Gastroesophageal sphincter (tissue), 3 donors: ENCODE measurements around the gene SPON1.

ENCODE experiments used
- EP300 ChIP-seq: sonication (generic); formaldehyde crosslinking; IDR thresholded peaks from one replicate; pipeline ENCODE4 v1.6.1; 2017; ENCODE audit warnings: antibody characterized with exemption, mild to moderate bottlenecking
- POLR2A ChIP-seq, 2 donors: fragments of 450-650 bp; IDR thresholded peaks; one replicate each; pipeline ENCODE4 v1.6.1; 2017; ENCODE audit warnings: antibody characterized with exemption in 2 of 2, mild to moderate bottlenecking in 2 of 2, moderate library complexity in 1 of 2
- POLR2AphosphoS5 ChIP-seq: sonication (generic); formaldehyde crosslinking; IDR thresholded peaks from one replicate; pipeline ENCODE4 v1.6.1; 2017; ENCODE audit warnings: antibody characterized with exemption
- TF ChIP-seq, protein P1 (sequence below), 4 experiments: fragments of 200-600 bp in 2 of 4; fragments of 450-650 bp in 2 of 4; sonication (generic) in 1 of 4; IDR thresholded peaks; one replicate each; pipeline ENCODE4 v1.5.1; 2017 to 2019; ENCODE audit warnings: antibody characterized with exemption in 4 of 4, mild to moderate bottlenecking in 2 of 4, moderate library complexity in 2 of 4

DNA sequence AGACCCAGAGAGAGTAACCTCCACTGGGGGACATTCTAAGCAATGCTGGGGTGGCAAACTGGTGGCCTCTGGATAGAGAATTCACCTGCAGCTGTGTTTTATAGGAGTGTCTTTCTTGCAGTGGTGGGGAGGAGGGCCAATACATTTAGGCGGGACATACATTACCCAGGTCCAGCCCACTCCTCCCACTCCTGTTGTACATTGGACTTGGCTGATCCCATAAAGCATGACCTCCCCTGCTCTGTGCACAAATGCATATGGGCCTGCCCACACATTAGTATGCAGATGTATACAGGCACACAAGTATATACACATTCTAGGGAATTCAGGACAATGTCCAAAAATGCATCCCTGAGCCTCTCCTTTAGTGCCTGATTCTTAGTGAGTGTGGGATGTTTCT, 297.4 kb downstream of the SPON1 start:
- TF ChIP-seq, protein P1, sequence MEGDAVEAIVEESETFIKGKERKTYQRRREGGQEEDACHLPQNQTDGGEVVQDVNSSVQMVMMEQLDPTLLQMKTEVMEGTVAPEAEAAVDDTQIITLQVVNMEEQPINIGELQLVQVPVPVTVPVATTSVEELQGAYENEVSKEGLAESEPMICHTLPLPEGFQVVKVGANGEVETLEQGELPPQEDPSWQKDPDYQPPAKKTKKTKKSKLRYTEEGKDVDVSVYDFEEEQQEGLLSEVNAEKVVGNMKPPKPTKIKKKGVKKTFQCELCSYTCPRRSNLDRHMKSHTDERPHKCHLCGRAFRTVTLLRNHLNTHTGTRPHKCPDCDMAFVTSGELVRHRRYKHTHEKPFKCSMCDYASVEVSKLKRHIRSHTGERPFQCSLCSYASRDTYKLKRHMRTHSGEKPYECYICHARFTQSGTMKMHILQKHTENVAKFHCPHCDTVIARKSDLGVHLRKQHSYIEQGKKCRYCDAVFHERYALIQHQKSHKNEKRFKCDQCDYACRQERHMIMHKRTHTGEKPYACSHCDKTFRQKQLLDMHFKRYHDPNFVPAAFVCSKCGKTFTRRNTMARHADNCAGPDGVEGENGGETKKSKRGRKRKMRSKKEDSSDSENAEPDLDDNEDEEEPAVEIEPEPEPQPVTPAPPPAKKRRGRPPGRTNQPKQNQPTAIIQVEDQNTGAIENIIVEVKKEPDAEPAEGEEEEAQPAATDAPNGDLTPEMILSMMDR (IDR thresholded peaks at IDR 0.05): no peak
- no peak for TF ChIP-seq POLR2AphosphoS5
- no peak for TF ChIP-seq EP300
- TF ChIP-seq POLR2A (IDR thresholded peaks at IDR 0.05): no peak
